ENCODE data around the gene KCTD18. TPM values are rescaled to one million over a fixed set of nuclear protein-coding genes. Genes with fewer than 3 reads are reported as not detected.

Gene KCTD18
- 2.2 TPM for polyA plus RNA-seq (2012; ENCODE audit: insufficient read length, low read depth)

DNA sequence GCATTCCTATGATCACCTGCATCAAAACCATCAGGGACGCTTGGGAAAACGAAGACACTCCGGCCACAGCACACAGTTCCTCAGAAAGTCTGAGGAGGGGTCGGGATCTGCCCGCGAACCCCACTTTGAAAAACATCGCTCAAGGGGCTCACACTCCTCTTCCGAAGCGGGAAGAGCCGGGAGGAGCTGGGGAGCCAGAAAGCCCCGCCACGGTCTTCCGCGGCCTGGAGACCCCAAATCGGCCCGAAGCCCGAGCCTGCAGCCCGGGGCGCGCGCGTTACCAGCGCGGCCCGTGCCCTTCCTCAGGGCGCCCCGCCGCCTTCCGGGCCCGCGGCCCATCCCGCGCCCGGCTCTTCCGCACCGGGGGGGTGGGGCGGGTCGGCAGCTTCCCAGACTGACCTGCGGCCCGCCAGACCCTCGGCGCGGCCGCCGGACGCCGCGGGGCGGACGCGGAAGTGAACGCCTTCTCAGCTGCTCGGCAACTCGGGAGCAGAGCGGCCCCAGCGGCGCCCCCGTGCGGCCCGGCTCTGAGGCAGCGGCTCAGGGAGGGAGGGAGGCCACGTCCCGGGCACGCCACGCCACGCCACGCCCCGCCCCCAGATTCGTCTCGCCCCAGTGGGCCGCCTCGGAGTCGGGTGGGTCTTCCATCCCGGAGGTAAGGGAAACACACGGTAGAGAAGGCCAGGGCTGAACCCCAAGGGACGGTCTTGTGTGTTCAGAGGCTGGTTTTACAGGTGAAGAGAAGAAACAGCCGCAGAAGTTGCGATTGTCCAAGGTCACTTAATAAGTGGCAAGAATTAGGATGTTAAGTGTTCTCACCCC, at the start of gene KCTD18:
Gene KCTD18 (minus strand): TSS at position 457 of the 822 bp plus-strand sequence. CDS start 3,052 bp downstream, outside the sequence.
- TF ChIP-seq TAF1 (IDR thresholded peaks at IDR 0.05; ENCODE audit: borderline replicate concordance, insufficient read depth, low read length) (peak; percentile 50; the same call in 1 of the 2 replicates), POLR2AphosphoS5 (IDR thresholded peaks at IDR 0.05; ENCODE audit: low read depth, low read length) (peak; percentile 68), FOXP2 (optimal IDR thresholded peaks at IDR 0.05; ENCODE audit: borderline replicate concordance, extremely low read depth, extremely low read length, insufficient read depth) (peak; percentile 60), REST (IDR thresholded peaks at IDR 0.05; ENCODE audit: insufficient read depth in 1 of 2, low read depth in 2 of 2, low read length in 2 of 2) (0 out of 4 replicates have a peak, but pooled peaks of 1 of the 2 experiments have one; percentile 21), SIN3A (IDR thresholded peaks at IDR 0.05; ENCODE audit: borderline replicate concordance, insufficient read depth, low read length) (peak; percentile 49; the same call in 1 of the 2 replicates)

GRCh38 chr2:200540793-200541192, 30.9 kb upstream of the KCTD18 start:
- no peak for TF ChIP-seq REST (IDR thresholded peaks at IDR 0.05; ENCODE audit: insufficient read depth in 1 of 2, low read depth in 2 of 2, low read length in 2 of 2)
- no peak for TF ChIP-seq SIN3A (IDR thresholded peaks at IDR 0.05; ENCODE audit: borderline replicate concordance, insufficient read depth, low read length)
- no peak for TF ChIP-seq FOXP2 (optimal IDR thresholded peaks at IDR 0.05; ENCODE audit: borderline replicate concordance, extremely low read depth, extremely low read length, insufficient read depth)
- TF ChIP-seq POLR2AphosphoS5 (IDR thresholded peaks at IDR 0.05; ENCODE audit: low read depth, low read length), result no peak
- TF ChIP-seq TAF1 (IDR thresholded peaks at IDR 0.05; ENCODE audit: borderline replicate concordance, insufficient read depth, low read length), result no peak

DNA sequence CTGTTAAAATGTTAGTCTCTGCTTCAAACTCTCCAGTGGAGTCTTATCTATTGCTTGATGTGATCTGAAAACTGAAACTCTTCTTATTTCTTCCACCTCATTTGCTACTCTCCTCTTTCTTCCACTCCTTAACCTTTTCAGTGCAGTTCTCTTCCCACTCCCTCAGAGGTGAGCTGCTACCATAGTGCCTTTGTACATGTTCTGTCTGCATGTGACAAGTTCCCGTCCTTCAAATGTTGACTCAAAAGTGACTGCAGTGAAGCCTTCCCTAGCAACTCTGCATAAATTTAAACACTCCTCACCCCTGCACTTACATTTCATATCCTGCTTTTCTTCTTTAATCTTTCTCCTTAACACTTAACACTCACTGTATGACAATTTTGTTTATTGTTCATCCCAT, 28.3 kb upstream of the KCTD18 start:
- no peak for TF ChIP-seq SIN3A (IDR thresholded peaks at IDR 0.05; ENCODE audit: borderline replicate concordance, insufficient read depth, low read length)
- no peak for TF ChIP-seq TAF1 (IDR thresholded peaks at IDR 0.05; ENCODE audit: borderline replicate concordance, insufficient read depth, low read length)
- TF ChIP-seq REST (IDR thresholded peaks at IDR 0.05; ENCODE audit: insufficient read depth in 1 of 2, low read depth in 2 of 2, low read length in 2 of 2), result no peak
- TF ChIP-seq POLR2AphosphoS5 (IDR thresholded peaks at IDR 0.05; ENCODE audit: low read depth, low read length), result no peak
- no peak for TF ChIP-seq FOXP2 (optimal IDR thresholded peaks at IDR 0.05; ENCODE audit: borderline replicate concordance, extremely low read depth, extremely low read length, insufficient read depth)

DNA sequence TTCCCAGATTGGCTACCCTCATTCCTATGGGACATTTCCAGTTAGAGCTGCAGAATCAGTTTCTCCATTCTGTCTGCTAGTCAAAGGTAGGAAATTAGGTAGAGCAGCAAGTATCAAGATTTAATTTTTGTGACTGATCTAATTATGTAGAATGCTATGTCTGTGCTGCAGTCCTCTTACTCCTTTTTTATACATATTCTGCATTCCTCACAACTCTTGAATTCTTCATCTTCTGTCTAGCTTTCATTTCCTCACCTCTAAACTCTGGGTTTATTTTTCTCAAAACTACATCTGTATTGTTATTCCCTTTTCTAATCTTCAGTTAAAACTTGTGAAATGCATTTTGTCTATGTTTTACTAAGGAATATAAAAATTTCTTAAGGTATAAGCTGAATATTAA, 24.7 kb upstream of the KCTD18 start:
- no peak for TF ChIP-seq FOXP2 (optimal IDR thresholded peaks at IDR 0.05; ENCODE audit: borderline replicate concordance, extremely low read depth, extremely low read length, insufficient read depth)
- no peak for TF ChIP-seq POLR2AphosphoS5 (IDR thresholded peaks at IDR 0.05; ENCODE audit: low read depth, low read length)
- TF ChIP-seq REST (IDR thresholded peaks at IDR 0.05; ENCODE audit: insufficient read depth in 1 of 2, low read depth in 2 of 2, low read length in 2 of 2), result no peak
- no peak for TF ChIP-seq TAF1 (IDR thresholded peaks at IDR 0.05; ENCODE audit: borderline replicate concordance, insufficient read depth, low read length)
- TF ChIP-seq SIN3A (IDR thresholded peaks at IDR 0.05; ENCODE audit: borderline replicate concordance, insufficient read depth, low read length), result no peak
